GM18517 (cell line): ENCODE results near the gene ACAD10.

Source experiments
- ATAC-seq: cut with Tn5 transposase; IDR thresholded peaks from one replicate; pipeline ENCODE4 v1.9.1; 2021; ENCODE audit warnings: mild to moderate bottlenecking, moderate library complexity; ENCODE audit not compliant: unreplicated experiment

The ACAD10 gene

DNA sequence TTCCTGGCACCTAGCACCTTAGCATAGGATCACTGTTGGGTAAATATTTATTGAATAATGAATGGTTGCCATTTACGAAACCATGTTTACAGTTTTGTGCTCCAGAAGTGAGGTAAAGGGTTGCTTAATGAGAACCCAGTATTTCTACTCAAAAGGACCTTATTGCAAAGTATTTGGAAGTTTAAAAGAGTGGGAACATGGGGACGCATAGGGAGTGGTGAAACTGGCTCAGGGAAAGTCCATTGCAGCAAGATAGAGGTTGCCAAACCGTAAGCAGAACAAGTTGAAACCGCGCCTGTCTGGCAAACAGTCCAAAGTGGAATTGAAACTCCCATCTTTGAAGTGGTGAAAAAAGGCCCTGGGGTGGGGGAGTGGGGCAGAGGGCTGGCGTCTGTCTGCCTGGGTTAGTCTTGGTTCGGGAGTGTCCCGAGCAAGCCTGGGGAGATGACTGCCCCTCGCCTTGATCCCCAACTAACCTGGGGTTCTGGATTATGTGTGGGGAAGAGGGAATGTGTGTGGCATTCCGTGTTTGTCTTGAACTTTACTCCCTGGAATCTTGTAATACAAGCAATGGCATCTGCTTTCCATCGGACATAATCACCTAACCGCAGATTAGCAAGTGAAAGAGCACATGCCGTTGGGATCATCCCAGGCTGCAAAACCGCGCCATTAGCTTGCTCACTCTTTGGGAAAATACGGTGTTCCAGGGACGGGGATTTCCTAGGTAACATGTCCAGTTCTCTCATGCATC lies 88.1 kb downstream of the ACAD10 start:
- no peak for ATAC-seq

DNA sequence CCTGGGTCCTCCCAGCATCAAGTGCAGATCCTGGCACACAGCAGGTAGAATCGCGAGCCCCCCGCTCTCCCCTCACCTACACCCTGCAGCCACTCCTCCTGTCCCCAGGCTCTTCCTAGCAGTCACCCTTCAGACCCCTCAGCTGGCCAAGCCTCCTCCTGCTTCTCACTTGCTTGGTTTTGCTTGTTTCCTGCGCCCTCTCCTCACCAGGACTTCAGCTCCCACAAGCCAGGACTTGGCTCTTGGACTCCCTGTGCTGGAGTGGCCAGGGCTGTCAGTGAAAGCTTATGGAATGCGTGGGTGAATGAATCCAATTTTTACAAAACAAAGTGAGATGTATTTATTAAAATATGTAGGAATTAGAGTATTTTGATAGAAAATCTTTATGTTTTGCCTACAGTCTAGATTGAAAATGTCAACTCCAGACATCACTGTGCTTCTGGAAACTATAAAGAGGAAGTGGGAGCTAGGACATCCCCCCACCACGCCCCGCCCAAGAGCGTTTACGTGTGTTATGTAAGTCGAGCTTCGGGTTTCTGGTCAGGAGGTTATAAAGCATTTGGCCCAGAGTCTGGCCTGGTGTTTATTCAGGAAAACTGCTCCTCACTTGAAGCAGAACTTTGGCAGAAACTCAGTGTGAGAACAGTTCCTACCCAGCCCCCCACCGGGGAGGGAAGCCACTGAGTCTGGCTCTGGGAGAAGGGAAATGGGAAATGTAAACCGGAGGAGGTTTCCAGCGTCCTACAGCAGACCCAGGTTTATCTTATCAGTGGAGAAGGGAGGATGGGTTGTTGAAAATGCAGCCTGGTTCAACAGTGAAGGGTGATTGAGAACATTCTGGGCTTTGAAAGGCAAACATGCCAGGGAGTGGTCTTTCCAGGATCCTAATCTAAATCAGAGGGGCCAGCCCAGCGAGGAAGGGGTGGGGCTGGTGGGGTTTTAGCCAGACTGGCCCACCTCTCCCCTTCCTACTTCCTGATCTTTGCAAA lies 89.6 kb downstream of the ACAD10 start:
- peak; percentile 55 for ATAC-seq

DNA sequence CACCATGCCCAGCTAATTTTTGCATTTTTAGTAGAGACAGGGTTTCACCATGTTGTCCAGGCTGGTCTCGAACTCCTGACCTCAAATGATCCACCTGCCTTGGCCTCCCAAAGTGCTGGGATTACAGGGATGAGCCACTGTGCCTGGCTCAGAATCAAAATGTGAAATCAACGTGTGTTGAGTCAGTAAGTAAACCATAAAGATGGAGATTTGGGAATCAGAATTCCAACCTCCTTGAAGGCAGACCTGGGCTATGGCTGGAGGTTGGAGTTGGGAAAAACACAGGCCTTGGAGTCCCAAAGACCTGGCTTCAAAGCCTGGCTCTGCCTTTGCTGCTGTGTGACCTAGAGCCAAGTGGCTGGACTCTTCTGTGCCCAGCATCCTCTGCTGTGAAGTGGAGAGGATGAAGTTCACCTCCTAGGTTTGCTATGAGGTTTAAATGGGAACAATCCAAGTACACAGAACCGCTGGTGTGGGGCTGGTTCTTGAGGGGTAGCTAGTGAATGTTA lies 91.0 kb downstream of the ACAD10 start:
- ATAC-seq, result no peak

DNA sequence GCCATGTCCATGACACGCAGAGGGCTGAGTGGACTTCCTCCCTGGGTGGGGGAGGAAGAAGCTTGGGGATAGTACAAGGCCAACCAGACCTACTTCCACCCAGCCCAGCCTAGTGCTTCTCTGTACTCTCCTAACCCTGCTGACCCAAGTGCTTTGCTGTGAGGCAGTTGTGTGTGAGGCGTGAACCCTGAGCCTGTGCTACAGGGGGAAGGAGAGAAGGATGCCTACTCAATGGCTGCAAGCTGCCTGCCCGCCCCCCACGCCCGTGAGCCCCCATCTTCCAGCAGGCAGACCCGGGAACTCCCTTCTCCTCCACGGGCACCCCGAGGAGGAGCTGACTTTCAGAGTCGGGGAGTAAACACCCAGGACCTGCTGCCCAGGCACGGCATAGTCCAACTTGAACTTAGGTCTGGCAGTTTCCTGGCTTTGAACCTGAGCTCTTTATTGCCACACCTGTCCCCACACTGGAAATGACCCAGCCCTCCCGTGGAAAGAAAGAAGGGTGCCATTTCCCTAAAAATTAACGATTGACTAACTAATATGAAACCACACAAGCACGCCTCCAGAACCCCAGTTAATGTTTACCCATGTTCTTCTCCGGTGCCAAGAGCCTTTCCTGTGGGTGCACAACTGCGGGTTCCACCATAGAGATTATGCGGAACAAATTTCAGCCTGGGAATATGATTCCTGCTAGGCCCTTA lies 91.6 kb downstream of the ACAD10 start:
- no peak for ATAC-seq

DNA sequence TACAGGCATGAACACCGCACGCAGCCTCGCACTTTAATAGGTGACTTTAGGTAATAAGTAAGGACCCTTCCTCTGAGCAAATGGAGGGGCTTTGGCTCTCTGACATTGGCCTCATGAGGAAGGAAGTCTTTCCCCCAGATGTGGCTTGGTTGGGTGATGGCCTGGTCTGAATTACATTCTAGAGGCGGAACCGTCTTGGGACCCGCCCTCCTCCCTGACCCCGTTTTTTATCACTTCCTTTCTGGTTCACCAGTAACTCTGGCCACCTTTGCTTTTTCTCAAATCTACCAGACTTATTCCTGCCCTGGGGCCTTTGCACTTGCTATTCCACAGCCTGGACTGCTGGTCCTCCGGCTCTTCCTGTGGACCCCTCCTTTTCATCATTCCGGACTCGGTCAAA lies 94.3 kb downstream of the ACAD10 start:
- ATAC-seq, result no peak

DNA sequence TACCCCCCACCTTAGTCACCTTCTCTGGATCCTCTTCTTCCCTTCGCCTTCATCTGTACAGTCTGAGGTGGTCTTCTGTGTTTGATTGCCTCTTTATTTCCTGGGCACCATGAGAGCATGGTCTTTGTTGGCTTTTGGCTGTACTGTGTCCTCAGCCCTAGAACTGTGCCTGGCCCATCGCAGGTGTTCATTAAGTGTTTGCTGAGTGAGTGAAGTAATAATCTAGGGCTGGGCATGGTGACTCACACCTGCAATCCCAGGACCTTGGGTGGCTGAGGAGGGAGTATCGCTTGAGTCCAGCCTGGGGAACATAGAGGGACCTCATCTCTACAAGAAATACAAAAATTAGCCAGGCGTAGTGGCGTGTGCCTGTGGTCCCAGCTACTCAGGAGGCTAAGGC lies 94.8 kb downstream of the ACAD10 start:
- ATAC-seq, result no peak

DNA sequence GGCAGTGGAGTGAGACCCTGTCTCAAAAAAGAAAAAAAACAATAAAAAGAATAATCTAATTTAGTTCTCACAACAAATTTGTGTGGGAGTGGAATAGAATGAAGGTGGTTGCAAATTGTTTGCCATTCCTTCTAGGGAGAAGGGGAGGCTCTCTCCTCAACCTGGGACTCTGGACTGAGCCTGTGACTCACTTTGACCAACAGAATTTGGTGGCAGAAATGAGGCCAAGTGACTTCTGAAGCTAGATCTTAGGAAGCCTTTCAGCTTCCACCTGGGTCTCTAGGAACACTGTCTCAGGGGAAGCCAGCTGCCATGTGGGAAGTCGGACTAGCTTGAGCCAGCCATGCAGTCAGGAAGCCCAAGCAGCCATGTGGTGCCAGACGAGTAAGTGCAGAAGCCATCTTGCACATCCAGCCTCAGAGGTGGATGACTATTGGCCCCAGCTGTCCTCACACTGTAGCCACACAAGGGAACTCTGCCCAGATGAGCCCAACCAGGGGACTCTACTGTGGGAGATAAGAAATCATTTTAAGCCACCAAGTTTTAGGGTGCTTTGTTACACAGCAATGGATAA lies 95.3 kb downstream of the ACAD10 start:
- no peak for ATAC-seq

DNA sequence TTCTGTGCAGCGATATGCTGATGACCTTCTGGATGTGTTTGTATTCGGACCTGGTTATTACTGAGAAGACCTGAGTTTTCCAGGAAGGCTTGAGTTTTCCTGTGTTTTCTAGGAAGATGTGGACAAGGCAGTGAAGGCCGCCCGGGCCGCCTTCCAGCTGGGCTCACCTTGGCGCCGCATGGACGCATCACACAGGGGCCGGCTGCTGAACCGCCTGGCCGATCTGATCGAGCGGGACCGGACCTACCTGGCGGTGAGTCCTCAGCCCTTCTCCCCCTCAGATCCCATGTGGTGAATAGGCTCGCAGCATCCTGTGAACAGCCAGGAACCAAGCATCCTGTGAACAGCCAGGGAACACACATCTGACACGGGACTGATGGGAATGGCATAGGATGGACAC lies 97.2 kb downstream of the ACAD10 start:
- ATAC-seq, result no peak

DNA sequence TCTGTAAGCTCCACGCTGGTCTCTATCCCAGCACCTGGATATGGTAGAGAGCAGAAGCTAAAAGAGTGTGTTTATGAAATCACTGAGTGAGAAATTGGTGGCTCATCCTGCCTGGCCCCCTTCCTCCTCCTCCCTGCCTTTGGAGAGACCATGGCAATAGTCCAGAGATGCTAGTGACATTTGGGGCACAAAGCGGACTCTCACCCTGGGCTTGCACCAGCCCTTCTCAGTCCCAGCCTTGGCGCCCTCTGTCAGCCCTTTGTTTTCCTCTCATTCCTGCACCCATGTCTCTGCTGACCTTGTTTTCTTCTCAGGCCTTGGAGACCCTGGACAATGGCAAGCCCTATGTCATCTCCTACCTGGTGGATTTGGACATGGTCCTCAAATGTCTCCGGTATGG lies 99.1 kb downstream of the ACAD10 start:
- no peak for ATAC-seq

DNA sequence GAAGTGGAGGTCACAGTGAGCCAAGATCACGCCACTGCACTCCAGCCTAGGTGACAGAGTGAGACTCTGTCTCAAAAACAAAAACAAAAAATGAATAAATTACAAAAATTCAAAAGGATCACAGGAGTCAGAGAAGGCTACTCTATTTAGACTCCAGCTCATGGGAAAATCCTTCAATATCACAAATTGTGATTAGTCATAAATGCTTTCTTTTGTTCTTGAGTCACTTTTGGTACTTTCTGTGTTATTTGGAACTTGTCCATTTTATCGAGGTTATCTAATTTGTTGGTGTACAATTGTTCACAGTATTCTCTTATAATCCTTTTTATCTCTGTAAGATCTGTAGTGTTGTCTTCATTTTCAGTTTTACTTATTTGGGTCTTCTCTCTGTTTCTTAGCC lies 99.8 kb downstream of the ACAD10 start:
- ATAC-seq, result no peak

DNA sequence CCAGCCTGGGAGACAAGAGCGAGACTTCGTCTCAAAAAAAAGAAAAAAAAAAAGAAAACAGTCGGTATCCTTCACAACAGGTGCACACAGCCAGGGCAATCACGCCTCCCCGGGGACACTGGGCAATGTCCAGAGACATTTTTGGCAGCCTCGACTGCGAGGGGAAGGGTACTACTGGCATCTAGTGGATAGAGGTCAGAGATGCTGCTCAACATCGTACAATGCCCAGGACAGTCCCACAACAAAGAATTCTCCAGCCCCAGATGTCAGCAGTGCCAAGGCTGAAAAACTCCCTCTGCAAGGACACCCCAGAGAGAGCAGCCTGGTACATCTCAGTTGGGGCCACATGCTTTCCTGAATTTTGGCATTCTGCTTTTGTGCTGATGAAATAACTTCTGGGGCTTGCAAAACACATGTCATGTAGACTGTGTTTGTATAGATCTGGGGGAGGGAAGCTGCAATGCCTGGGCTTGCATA lies 102.4 kb downstream of the ACAD10 start:
- ATAC-seq, result no peak

DNA sequence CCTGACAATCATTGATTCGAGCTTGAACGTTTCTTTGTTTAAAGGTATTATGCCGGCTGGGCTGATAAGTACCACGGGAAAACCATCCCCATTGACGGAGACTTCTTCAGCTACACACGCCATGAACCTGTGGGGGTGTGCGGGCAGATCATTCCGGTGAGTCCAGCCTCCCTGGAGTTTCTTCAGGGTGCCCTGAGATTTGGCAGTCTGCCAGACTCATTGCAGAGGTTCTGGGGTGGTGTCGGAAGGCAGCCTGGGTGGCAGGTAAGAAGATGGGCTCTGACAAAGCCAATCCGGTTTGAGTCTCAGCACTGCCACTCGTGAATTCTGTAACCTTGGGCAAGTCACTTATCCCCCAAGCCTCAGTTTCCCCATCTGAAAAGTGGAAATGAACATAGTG lies 103.9 kb downstream of the ACAD10 start:
- ATAC-seq, result no peak

DNA sequence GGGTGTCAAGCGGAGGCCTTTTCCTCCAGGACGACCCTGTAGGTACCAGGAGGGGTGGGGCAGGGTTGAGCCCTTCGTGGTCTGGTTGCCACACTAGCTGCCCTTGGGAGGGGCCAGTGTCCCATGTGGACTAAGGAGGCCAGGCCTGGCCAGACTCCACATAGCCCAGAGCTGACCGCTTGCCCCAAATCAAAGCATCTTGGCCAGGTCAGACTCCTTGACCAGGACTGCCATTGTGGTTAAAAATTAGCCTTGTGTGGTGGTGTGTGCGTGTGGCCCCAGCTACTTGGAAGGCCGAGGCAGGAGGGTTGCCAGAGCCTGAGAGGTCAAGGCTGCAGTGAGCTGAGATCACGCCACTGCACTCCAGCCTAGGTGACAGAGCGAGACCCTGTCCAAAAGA lies 105.7 kb downstream of the ACAD10 start:
- no peak for ATAC-seq

DNA sequence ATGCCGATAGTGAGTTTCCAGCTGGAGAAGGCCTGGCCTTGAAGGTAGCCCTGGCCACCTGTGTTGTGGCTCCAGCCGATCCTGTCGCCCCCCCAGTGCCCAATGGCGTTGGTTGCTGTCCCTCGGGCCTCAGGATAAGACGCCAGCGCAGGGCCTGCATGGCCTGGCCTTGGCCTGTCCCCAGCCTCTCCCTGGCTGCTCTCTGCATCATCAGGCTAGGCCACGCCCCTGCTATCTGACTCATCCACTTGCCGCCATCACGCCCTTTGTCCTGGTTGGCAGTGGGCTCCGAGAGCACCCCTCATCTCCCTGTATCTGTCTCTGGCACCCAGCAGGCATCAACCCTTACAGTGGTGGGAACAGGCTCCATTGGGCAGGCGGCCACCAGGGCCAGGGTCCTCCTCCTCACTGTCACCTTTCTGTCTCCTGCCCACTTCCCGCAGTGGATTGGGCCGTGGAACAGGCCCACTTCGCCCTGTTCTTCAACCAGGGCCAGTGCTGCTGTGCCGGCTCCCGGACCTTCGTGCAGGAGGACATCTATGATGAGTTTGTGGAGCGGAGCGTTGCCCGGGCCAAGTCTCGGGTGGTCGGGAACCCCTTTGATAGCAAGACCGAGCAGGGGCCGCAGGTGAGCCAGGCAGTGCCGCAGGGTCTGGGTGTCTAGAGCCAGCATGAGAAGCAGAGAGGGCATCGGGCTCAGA lies 106.5 kb downstream of the ACAD10 start:
- ATAC-seq, result no peak

DNA sequence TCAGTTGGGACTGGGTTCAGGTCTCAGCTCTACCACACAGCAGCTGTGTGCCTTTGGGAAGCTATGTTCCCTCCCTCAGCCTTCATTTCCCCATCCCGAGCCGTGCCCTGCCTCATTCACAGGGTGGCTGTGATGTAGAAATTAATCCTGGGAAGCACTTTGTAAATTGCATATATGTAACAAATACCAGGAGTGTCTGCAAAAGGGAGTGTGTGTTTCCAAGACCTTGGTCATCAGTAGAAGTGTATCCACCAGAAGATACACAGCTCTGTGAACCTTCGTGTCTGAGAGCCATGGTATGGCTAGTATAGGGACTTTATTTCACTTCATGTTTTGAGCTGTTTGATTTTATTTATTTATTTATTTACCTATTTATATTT lies 107.0 kb downstream of the ACAD10 start:
- ATAC-seq, result no peak

DNA sequence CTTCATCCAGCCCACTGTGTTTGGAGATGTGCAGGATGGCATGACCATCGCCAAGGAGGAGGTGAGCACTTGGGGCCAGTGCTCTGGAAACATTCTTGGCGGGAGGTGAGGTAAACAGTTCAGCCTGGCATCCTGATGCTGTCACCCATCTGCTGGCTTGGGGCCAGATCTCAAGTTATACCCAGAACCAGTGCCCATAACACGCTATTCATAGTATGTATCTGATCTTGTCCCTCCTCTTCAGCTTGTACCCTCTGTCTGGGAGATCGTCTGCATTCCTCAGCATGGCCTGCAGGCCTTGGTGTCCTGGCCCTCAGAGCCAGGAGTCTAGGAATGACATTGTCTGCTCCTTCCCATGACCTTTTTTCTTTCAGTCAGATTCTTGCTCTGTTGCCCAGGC lies 112.3 kb downstream of the ACAD10 start:
- ATAC-seq, result no peak

DNA sequence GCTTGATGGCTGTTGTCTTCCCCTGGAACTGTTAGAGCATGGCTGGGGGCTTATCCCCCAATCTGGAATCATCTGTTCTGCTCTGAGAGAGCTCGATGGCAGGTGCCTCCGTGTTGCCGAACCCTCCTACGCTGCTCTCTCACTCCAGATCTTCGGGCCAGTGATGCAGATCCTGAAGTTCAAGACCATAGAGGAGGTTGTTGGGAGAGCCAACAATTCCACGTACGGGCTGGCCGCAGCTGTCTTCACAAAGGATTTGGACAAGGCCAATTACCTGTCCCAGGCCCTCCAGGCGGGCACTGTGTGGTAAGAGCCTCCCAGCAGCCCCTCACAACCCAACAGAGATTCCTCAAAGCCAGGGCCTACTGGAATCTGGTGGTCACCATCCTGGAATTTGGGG lies 113.9 kb downstream of the ACAD10 start:
- ATAC-seq, result no peak

DNA sequence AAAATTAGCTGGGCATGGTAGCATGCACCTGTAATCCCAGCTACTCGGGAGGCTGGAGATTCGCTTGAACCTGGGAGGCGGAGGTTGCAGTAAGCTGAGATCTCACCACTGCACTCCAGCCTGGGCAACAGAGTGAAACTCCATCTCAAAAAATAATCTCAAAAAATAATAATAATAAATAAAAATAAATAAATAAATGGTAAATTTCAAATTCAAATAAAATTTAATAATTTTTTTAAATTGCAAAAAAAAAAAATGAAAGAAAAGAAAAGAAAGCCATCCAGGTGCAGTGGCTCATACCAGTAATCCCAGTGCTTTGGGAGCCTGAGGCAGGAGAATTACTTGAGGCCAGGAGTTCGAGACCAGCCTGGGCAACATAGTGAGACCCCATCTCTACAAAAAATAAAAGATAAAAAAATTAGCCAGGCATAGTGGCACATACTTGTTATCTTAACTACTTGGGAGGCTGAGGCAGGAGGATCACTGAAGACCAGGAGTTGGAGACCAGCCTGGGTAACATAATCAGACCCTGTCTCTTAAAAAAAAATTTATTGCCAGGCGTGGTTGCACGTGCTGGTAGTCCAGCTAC lies 117.3 kb downstream of the ACAD10 start:
- no peak for ATAC-seq

DNA sequence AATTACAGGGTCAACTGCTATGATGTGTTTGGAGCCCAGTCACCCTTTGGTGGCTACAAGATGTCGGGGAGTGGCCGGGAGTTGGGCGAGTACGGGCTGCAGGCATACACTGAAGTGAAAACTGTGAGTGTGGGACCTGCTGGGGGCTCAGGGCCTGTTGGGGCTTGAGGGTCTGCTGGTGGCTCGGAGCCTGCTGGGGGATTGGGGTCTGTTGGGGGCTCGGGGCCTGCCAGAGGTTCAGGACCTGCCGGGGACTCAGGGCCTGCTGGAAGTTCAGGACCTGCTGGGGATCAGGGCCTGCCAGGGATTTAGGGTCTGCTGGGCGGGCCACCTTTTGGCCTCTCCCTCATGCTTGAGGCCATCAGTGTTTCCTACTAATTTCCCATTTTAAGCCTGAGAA lies 118.0 kb downstream of the ACAD10 start:
- ATAC-seq, result no peak

DNA sequence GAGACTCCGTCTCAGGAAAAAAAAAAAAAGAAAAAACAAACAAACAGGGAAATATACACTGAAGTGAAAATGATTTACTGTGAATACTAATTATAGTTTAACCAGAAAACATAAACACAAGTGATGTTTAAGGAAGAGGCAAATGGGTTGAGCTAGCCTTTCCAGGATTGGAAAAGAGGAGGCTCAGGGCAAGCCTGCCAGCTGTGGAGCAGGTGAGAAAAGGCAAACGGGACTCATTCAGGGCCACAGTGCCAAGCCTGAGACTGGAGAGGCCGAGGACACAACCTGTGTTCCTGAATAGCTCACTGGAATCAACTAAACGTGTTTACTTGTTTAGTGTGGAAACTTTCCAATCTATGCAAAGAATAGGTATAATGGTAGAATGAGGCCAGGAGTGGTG lies 120.5 kb downstream of the ACAD10 start:
- ATAC-seq, result no peak
